HEK293 (cell line): Measurements from ENCODE around the gene PRR16.

Source experiments
- CTCF ChIA-PET: fragments of 350-600 bp; formaldehyde crosslinking; extraction: SDS; loops from one replicate; lab custom pipeline; 2021; ENCODE audit warnings: antibody characterized with exemption; lab: Yijun Ruan, JAX
- POLR2A ChIA-PET: fragments of 300-600 bp; formaldehyde crosslinking; extraction: SDS; loops from one replicate; lab custom pipeline; 2020; ENCODE audit warnings: antibody characterized with exemption, inconsistent platforms; lab: Yijun Ruan, JAX
- H3K27ac ChIP-seq: fragments of 200-500 bp; sonication (Bioruptor generic); 2 replicates; pipeline ENCODE4 v1.5.1; 2014; ENCODE audit warnings: low read depth, low read length, control low read depth, inconsistent platforms; ENCODE audit errors: extremely low read depth
- H3K36me3 ChIP-seq, 2 experiments: fragments of 200-500 bp in 1 of 2; sonication (Bioruptor generic) in 1 of 2; 1 replicate in 1 of 2; 2 replicates in 1 of 2; pipeline ENCODE4 v1.5.1; 2014 to 2017; ENCODE audit warnings: inconsistent platforms in 2 of 2, low read length in 2 of 2; ENCODE audit not compliant: control insufficient read depth in 2 of 2, insufficient read depth in 1 of 2
- H3K4me1 ChIP-seq: fragments of 200-500 bp; sonication (Bioruptor generic); 2 replicates; pipeline ENCODE4 v1.5.1; 2014; ENCODE audit warnings: mild to moderate bottlenecking, low read length, inconsistent platforms; ENCODE audit not compliant: control insufficient read depth, insufficient read depth
- H3K4me3 ChIP-seq: 2 replicates; pipeline ENCODE4 v1.5.1; 2011; ENCODE audit warnings: low read depth, mild to moderate bottlenecking, control low read depth, low read length, moderate library complexity
- H3K9me3 ChIP-seq: fragments of 200-500 bp; sonication (Bioruptor generic); 2 replicates; pipeline ENCODE4 v1.5.1; 2014; ENCODE audit warnings: low read depth, low read length, inconsistent platforms; ENCODE audit not compliant: control insufficient read depth, insufficient read depth
- KLF8 ChIP-seq: fragments of 450-650 bp; formaldehyde crosslinking; IDR thresholded peaks from 2 replicates; pipeline ENCODE4 v1.5.1; 2016; ENCODE audit warnings: missing biosample characterization, missing genetic modification characterization
- PRDM1 ChIP-seq: fragments of 450-650 bp; formaldehyde crosslinking; IDR thresholded peaks from 2 replicates; pipeline ENCODE4; 2016; ENCODE audit warnings: missing biosample characterization, missing genetic modification characterization
- SETDB1 ChIP-seq: IDR thresholded peaks from one replicate; pipeline ENCODE4 v1.6.1; 2017; ENCODE audit warnings: mild to moderate bottlenecking, low read length, moderate library complexity, mixed read lengths; ENCODE audit not compliant: insufficient read length
- YY1 ChIP-seq: fragments of 450-650 bp; formaldehyde crosslinking; IDR thresholded peaks from 2 replicates; pipeline ENCODE4 v1.5.1; 2018; ENCODE audit warnings: missing biosample characterization, missing genetic modification characterization
- ZFP3 ChIP-seq: fragments of 450-650 bp; formaldehyde crosslinking; IDR thresholded peaks from 2 replicates; pipeline ENCODE4 v1.5.1; 2016; ENCODE audit warnings: low read depth, missing biosample characterization, missing genetic modification characterization
- ZNF112 ChIP-seq: fragments of 450-650 bp; formaldehyde crosslinking; IDR thresholded peaks from 2 replicates; pipeline ENCODE4 v1.5.0; 2017; ENCODE audit warnings: missing biosample characterization, missing genetic modification characterization
- ZNF148 ChIP-seq: fragments of 450-650 bp; formaldehyde crosslinking; IDR thresholded peaks from 2 replicates; pipeline ENCODE4 v1.5.0; 2017; ENCODE audit warnings: missing biosample characterization, missing genetic modification characterization, borderline replicate concordance
- ZNF174 ChIP-seq: fragments of 450-650 bp; formaldehyde crosslinking; IDR thresholded peaks from 2 replicates; pipeline ENCODE4 v1.5.0; 2017; ENCODE audit warnings: missing biosample characterization, mild to moderate bottlenecking, missing genetic modification characterization
- ZNF221 ChIP-seq: fragments of 450-650 bp; formaldehyde crosslinking; IDR thresholded peaks from 2 replicates; pipeline ENCODE4 v1.5.1; 2017; ENCODE audit warnings: missing biosample characterization, missing genetic modification characterization, borderline replicate concordance
- ZNF362 ChIP-seq: fragments of 450-650 bp; formaldehyde crosslinking; IDR thresholded peaks from 2 replicates; pipeline ENCODE4 v1.5.1; 2016; ENCODE audit warnings: missing biosample characterization, missing genetic modification characterization
- ZNF394 ChIP-seq: fragments of 450-650 bp; formaldehyde crosslinking; IDR thresholded peaks from 2 replicates; pipeline ENCODE4 v1.5.1; 2016; ENCODE audit warnings: missing biosample characterization, missing genetic modification characterization, mild to moderate bottlenecking, moderate library complexity, borderline replicate concordance
- ZNF518A ChIP-seq: fragments of 450-650 bp; formaldehyde crosslinking; conservative IDR thresholded peaks from 2 replicates; pipeline ENCODE4 v1.5.1; 2016; ENCODE audit warnings: low read depth, missing biosample characterization, missing genetic modification characterization
- ZNF549 ChIP-seq: fragments of 450-650 bp; IDR thresholded peaks from 2 replicates; pipeline ENCODE4 v1.5.1; 2018; ENCODE audit warnings: missing biosample characterization, missing genetic modification characterization, mild to moderate bottlenecking, inconsistent platforms, moderate library complexity
- ZNF600 ChIP-seq: fragments of 450-650 bp; formaldehyde crosslinking; IDR thresholded peaks from 2 replicates; pipeline ENCODE4 v1.5.1; 2016; ENCODE audit warnings: missing biosample characterization, missing genetic modification characterization
- ZNF677 ChIP-seq: fragments of 450-650 bp; IDR thresholded peaks from 2 replicates; pipeline ENCODE4 v1.5.0; 2018; ENCODE audit warnings: missing biosample characterization, mild to moderate bottlenecking, missing genetic modification characterization, moderate library complexity
- ZNF701 ChIP-seq: fragments of 450-650 bp; formaldehyde crosslinking; IDR thresholded peaks from 2 replicates; pipeline ENCODE4 v1.5.1; 2016; ENCODE audit warnings: missing biosample characterization, missing genetic modification characterization
- ZNF776 ChIP-seq: fragments of 450-650 bp; formaldehyde crosslinking; IDR thresholded peaks from 2 replicates; pipeline ENCODE4 v1.5.0; 2017; ENCODE audit warnings: missing biosample characterization, missing genetic modification characterization, borderline replicate concordance
- ZNF792 ChIP-seq: fragments of 450-650 bp; formaldehyde crosslinking; IDR thresholded peaks from 2 replicates; pipeline ENCODE4 v1.5.1; 2016; ENCODE audit warnings: missing biosample characterization, missing genetic modification characterization
- ZXDB ChIP-seq: fragments of 450-650 bp; formaldehyde crosslinking; IDR thresholded peaks from 2 replicates; pipeline ENCODE4 v1.5.1; 2016; ENCODE audit warnings: missing biosample characterization, missing genetic modification characterization
- TF ChIP-seq, protein P1 (sequence below): fragments of 450-650 bp; formaldehyde crosslinking; IDR thresholded peaks from 2 replicates; pipeline ENCODE4; 2016; ENCODE audit warnings: missing biosample characterization, missing genetic modification characterization

Gene PRR16

GRCh38 chr5:120600639-120601038, 136.5 kb downstream of the PRR16 start:
- no peaks in the 10 kb centered on the region for H3K36me3 ChIP-seq
- no peak overlapping the region for H3K4me3 ChIP-seq
- no peak overlapping the region for H3K27ac ChIP-seq
- H3K4me1 ChIP-seq = no peaks in the 10 kb centered on the region
- ChIA-PET POLR2A (no interaction called here), CTCF (no interaction called here)
- H3K9me3 ChIP-seq = no peaks in the 10 kb centered on the region
- no peak for TF ChIP-seq ZNF549 (tag by site-specific recombination)
- no peak for TF ChIP-seq ZNF792 (tag by site-specific recombination)
- TF ChIP-seq KLF8 (tag by site-specific recombination) = no peak
- TF ChIP-seq SETDB1 = no peak
- TF ChIP-seq ZNF677 (tag by site-specific recombination) = no peak
- TF ChIP-seq ZNF221 = no peak
- no peak for TF ChIP-seq ZNF776 (tag by site-specific recombination)
- TF ChIP-seq ZNF600 (tag by site-specific recombination) = no peak

- H3K4me1 ChIP-seq = no peaks in the 10 kb centered on the region
- no peak for TF ChIP-seq ZNF394
- TF ChIP-seq ZNF112 (tag by site-specific recombination) = no peak
- no peak for TF ChIP-seq ZFP3 (tag by site-specific recombination)
- no peak for TF ChIP-seq ZNF148 (tag by site-specific recombination)
- TF ChIP-seq, protein P1, sequence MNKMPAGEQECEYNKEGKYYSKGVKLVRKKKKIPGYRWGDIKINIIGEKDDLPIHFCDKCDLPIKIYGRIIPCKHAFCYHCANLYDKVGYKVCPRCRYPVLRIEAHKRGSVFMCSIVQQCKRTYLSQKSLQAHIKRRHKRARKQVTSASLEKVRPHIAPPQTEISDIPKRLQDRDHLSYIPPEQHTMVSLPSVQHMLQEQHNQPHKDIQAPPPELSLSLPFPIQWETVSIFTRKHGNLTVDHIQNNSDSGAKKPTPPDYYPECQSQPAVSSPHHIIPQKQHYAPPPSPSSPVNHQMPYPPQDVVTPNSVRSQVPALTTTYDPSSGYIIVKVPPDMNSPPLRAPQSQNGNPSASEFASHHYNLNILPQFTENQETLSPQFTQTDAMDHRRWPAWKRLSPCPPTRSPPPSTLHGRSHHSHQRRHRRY (tag by site-specific recombination) = no peak
- TF ChIP-seq ZNF174 = no peak
- no peak for TF ChIP-seq ZNF701 (tag by site-specific recombination)
- no peak for TF ChIP-seq ZNF792 (tag by site-specific recombination)
- TF ChIP-seq PRDM1 (tag by site-specific recombination) = no peak
- TF ChIP-seq YY1 = no peak
- TF ChIP-seq ZXDB = no peak
- no peak for TF ChIP-seq ZNF518A
- TF ChIP-seq ZNF362 (tag by site-specific recombination) = no peak
- POLR2A ChIA-PET = no interaction called here
These were observed 137.9 kb downstream of the PRR16 start for GRCh38 chr5:120602033-120602432.

More at GRCh38 chr5:120602033-120602432, 137.9 kb downstream of the PRR16 start:
- Histone ChIP-seq H3K9me3 (no peaks in the 10 kb centered on the region), H3K4me3 (no peak overlapping the region), H3K36me3 (no peaks in the 10 kb centered on the region), H3K27ac (no peak overlapping the region)
- CTCF ChIA-PET = no interaction called here
